ENCODE data around the gene ZFHX3.

Gene ZFHX3

GRCh38 chr16:72946063-72946462 lies 101.9 kb downstream of the ZFHX3 start:
- no peak for DNase-seq

- DNase-seq = no peak
Observed at GRCh38 chr16:72945611-72946010, 102.3 kb downstream of the ZFHX3 start.

- no peak for DNase-seq
Observed at GRCh38 chr16:72944757-72945485, 103.0 kb downstream of the ZFHX3 start.

- no peak for DNase-seq
Observed at GRCh38 chr16:72942021-72942420, 105.9 kb downstream of the ZFHX3 start.

- DNase-seq = no peak
Observed at GRCh38 chr16:72940886-72941285, 107.0 kb downstream of the ZFHX3 start.

GRCh38 chr16:72939247-72939646 lies 108.7 kb downstream of the ZFHX3 start:
- DNase-seq = no peak

GRCh38 chr16:72938795-72939164 lies 109.1 kb downstream of the ZFHX3 start:
- no peak for DNase-seq

GRCh38 chr16:72937916-72938794 lies 109.8 kb downstream of the ZFHX3 start:
- DNase-seq = no peak

GRCh38 chr16:72937360-72937759 lies 110.6 kb downstream of the ZFHX3 start:
- no peak for DNase-seq

- DNase-seq = no peak
Observed at GRCh38 chr16:72936408-72936807, 111.5 kb downstream of the ZFHX3 start.

- DNase-seq = no peak
Observed at GRCh38 chr16:72935896-72936295, 112.0 kb downstream of the ZFHX3 start.

- DNase-seq = no peak
Observed at GRCh38 chr16:72934636-72935403, 113.1 kb downstream of the ZFHX3 start.

- no peak for DNase-seq
Observed at GRCh38 chr16:72932677-72933335, 115.1 kb downstream of the ZFHX3 start.

GRCh38 chr16:72932050-72932449 lies 115.9 kb downstream of the ZFHX3 start:
- no peak for DNase-seq

GRCh38 chr16:72930396-72930795 lies 117.5 kb downstream of the ZFHX3 start:
- no peak for DNase-seq

GRCh38 chr16:72928090-72928981 lies 119.6 kb downstream of the ZFHX3 start:
- DNase-seq = no peak

- no peak for DNase-seq
Observed at GRCh38 chr16:72927199-72928089, 120.5 kb downstream of the ZFHX3 start.

- DNase-seq = no peak
Observed at GRCh38 chr16:72926177-72927070, 121.5 kb downstream of the ZFHX3 start.

GRCh38 chr16:72925631-72925979 lies 122.3 kb downstream of the ZFHX3 start:
- DNase-seq = no peak
